Osteoblast (primary cell): Measurements from ENCODE around the gene SPTB. TPM values are rescaled to one million over a fixed set of nuclear protein-coding genes. Genes with fewer than 3 reads are reported as not detected.

Experiments used
- DNase-seq: peaks from one replicate; pipeline ENCODE4 v3.0.0; 2011; ENCODE audit warnings: low spot score, mixed read lengths; ENCODE audit not compliant: insufficient read length; ENCODE audit errors: missing footprints
- H2AFZ ChIP-seq: 2 replicates; pipeline ENCODE4 v1.6.0; 2011; ENCODE audit warnings: mild to moderate bottlenecking, low read length
- H3K27ac ChIP-seq: 2 replicates; pipeline ENCODE4 v1.5.1; 2011; ENCODE audit warnings: mild to moderate bottlenecking, low read depth, low read length, moderate library complexity
- H3K27me3 ChIP-seq: 2 replicates; pipeline ENCODE4 v1.6.0; 2012; ENCODE audit warnings: mild to moderate bottlenecking, control low read depth, inconsistent platforms, low read length, moderate library complexity; ENCODE audit not compliant: insufficient read depth
- H3K36me3 ChIP-seq: 2 replicates; pipeline ENCODE4 v1.5.1; 2011; ENCODE audit warnings: mild to moderate bottlenecking, low read length, control low read depth, moderate library complexity; ENCODE audit not compliant: insufficient read depth
- H3K4me1 ChIP-seq: 2 replicates; pipeline ENCODE4 v1.5.1; 2011; ENCODE audit warnings: mild to moderate bottlenecking, low read length, control low read depth, moderate library complexity; ENCODE audit not compliant: insufficient read depth
- H3K4me2 ChIP-seq: 2 replicates; pipeline ENCODE4 v1.6.0; 2011; ENCODE audit warnings: mild to moderate bottlenecking, low read length; ENCODE audit not compliant: insufficient read depth
- H3K4me3 ChIP-seq: fragments of 200-600 bp; sonication (generic); 3 replicates; pipeline ENCODE4 v1.5.1; 2012; ENCODE audit warnings: mild to moderate bottlenecking, low read length, inconsistent platforms; ENCODE audit not compliant: insufficient read depth
- H3K79me2 ChIP-seq: 2 replicates; pipeline ENCODE4 v1.6.0; 2012; ENCODE audit warnings: mild to moderate bottlenecking, low read length, control low read depth, inconsistent platforms; ENCODE audit not compliant: insufficient read depth
- H3K9me3 ChIP-seq: 2 replicates; pipeline ENCODE4 v1.5.1; 2011; ENCODE audit warnings: low read depth, low read length, control low read depth
- H4K20me1 ChIP-seq: 2 replicates; pipeline ENCODE4 v1.6.0; 2012; ENCODE audit warnings: mild to moderate bottlenecking, low read length, control low read depth; ENCODE audit not compliant: insufficient read depth
- CTCF ChIP-seq: IDR thresholded peaks from 2 replicates; pipeline ENCODE4 v1.5.1; 2011; ENCODE audit warnings: mild to moderate bottlenecking, low read depth, low read length, moderate library complexity; ENCODE audit errors: extremely low read depth
- total RNA-seq: library from RNA; depleted of rRNA; stranded (reverse); fragments of >200 nt; gene quantifications from 2 replicates; pipeline ENCODE4 v1.2.3, GENCODE V29; 2012

The SPTB gene
- total RNA-seq, 1 donor, result under 0.01 TPM

GRCh38 chr14:64889352-64889751 is 9.6 kb upstream of the SPTB start:
- Histone ChIP-seq H4K20me1 (no peaks in the 10 kb centered on the region), H3K9me3 (no peaks in the 10 kb centered on the region), H3K27ac (no peak overlapping the region), H3K36me3 (no peaks in the 10 kb centered on the region), H3K27me3 (peaks cover 38% of the 10 kb centered on the region), H3K4me2 (no peak overlapping the region), H3K79me2 (no peaks in the 10 kb centered on the region), H2AFZ (no peak overlapping the region), H3K4me3 (no peak overlapping the region), H3K4me1 (no peaks in the 10 kb centered on the region)
- TF ChIP-seq CTCF, result no peak
- no peak for DNase-seq

- no peak overlapping the region for H3K4me3 ChIP-seq
- no peaks in the 10 kb centered on the region for H3K9me3 ChIP-seq
- no peak for DNase-seq
- no peak overlapping the region for H2AFZ ChIP-seq
- H3K4me1 ChIP-seq, result no peaks in the 10 kb centered on the region
- no peaks in the 10 kb centered on the region for H4K20me1 ChIP-seq
- peaks cover 74% of the 10 kb centered on the region for H3K27me3 ChIP-seq
- no peak for TF ChIP-seq CTCF
- H3K4me2 ChIP-seq, result no peak overlapping the region
- no peaks in the 10 kb centered on the region for H3K79me2 ChIP-seq
- H3K36me3 ChIP-seq, result no peaks in the 10 kb centered on the region
- no peak overlapping the region for H3K27ac ChIP-seq
These were observed 5.9 kb upstream of the SPTB start for GRCh38 chr14:64885559-64885958.

- Histone ChIP-seq H3K9me3 (no peaks in the 10 kb centered on the region), H2AFZ (peak overlapping the region; percentile 72), H4K20me1 (no peaks in the 10 kb centered on the region), H3K79me2 (no peaks in the 10 kb centered on the region), H3K4me2 (peak overlapping the region; percentile 67), H3K27me3 (peaks cover 87% of the 10 kb centered on the region), H3K4me3 (peak overlapping the region; percentile 48), H3K27ac (no peak overlapping the region), H3K4me1 (no peaks in the 10 kb centered on the region), H3K36me3 (no peaks in the 10 kb centered on the region)
- no peak for TF ChIP-seq CTCF
- DNase-seq, result peak; percentile 82
These were observed 764 bp upstream of the SPTB start for GRCh38 chr14:64880221-64881121.

- no peaks in the 10 kb centered on the region for H3K79me2 ChIP-seq
- H3K4me3 ChIP-seq, result no peak overlapping the region
- no peaks in the 10 kb centered on the region for H3K9me3 ChIP-seq
- H3K36me3 ChIP-seq, result no peaks in the 10 kb centered on the region
- no peak for TF ChIP-seq CTCF
- H2AFZ ChIP-seq, result no peak overlapping the region
- H3K4me2 ChIP-seq, result no peak overlapping the region
- H3K27ac ChIP-seq, result no peak overlapping the region
- no peaks in the 10 kb centered on the region for H4K20me1 ChIP-seq
- H3K27me3 ChIP-seq, result peaks cover 77% of the 10 kb centered on the region
- no peaks in the 10 kb centered on the region for H3K4me1 ChIP-seq
- peak; percentile 41 for DNase-seq
These were observed 671 bp downstream of the SPTB start for GRCh38 chr14:64878837-64879634.
